GM12878 (cell line): ENCODE data around the gene AP1B1. TPM values are rescaled to one million over a fixed set of nuclear protein-coding genes. Genes with fewer than 3 reads are reported as not detected.

Experiments used
- ATAC-seq: fragments of 200-7000 bp; cut with Tn5 transposase; 3 replicates; pipeline ENCODE4 v1.9.1; 2020; ENCODE audit warnings: mild to moderate bottlenecking, moderate library complexity
- BruUV-seq: library from RNA; stranded (reverse); fragments of 400-500 nt; replicated peaks from 2 replicates; lab custom pipeline; 2021; lab: Mats Ljungman, UMichigan
- CTCF ChIA-PET: fragments of 300-600 bp; sonication (Branson Sonifier 250); formaldehyde crosslinking; extraction: SDS; loops from one replicate; lab custom pipeline; 2021; ENCODE audit warnings: inconsistent platforms; lab: Yijun Ruan, JAX
- POLR2A ChIA-PET: fragments of 350-600 bp; formaldehyde crosslinking; extraction: SDS; loops from one replicate; lab custom pipeline; 2021; ENCODE audit warnings: inconsistent platforms; lab: Charles Lee
- RAD21 ChIA-PET: fragments of 300-600 bp; sonication (Branson Sonifier 250); formaldehyde crosslinking; loops from one replicate; lab custom pipeline; 2023; ENCODE audit warnings: antibody characterized with exemption; ENCODE audit not compliant: unreplicated experiment; lab: Charles Lee
- SMC1A ChIA-PET: fragments of 300-600 bp; sonication (Branson Sonifier 250); formaldehyde crosslinking; loops from one replicate; lab custom pipeline; 2023; ENCODE audit not compliant: unreplicated experiment, uncharacterized antibody; lab: Charles Lee
- DNase-seq: peaks from one replicate; pipeline ENCODE4 v3.0.0-alpha.2; 2011; ENCODE audit warnings: low read depth, low spot score
- FAIRE-seq: peaks from 3 replicates; lab custom pipeline; 2011; peaks lifted over from hg19 to GRCh38; lab: Jason Lieb, UNC
- H2AFZ ChIP-seq: 2 replicates; pipeline ENCODE4 v1.6.0; 2011; ENCODE audit warnings: low read depth, low read length, control low read depth; ENCODE audit not compliant: control insufficient read depth
- H3K27ac ChIP-seq: 2 replicates; pipeline ENCODE4 v1.5.1; 2011; ENCODE audit warnings: control low read depth; ENCODE audit not compliant: control insufficient read depth, insufficient read depth
- H3K27me3 ChIP-seq, 2 experiments: replicated peaks in 1 of 2; 2 replicates each; pipeline versions ENCODE4 v1.6.0 to v1.6.1; 2011; ENCODE audit warnings: low read length in 1 of 2; ENCODE audit not compliant: control insufficient read depth in 2 of 2, insufficient read depth in 2 of 2
- H3K36me3 ChIP-seq, 2 experiments: 2 replicates each; pipeline ENCODE4 v1.5.1; 2011; ENCODE audit warnings: low read length in 1 of 2; ENCODE audit not compliant: control insufficient read depth in 2 of 2, insufficient read depth in 2 of 2
- H3K4me1 ChIP-seq: 2 replicates; pipeline ENCODE4 v1.6.1; 2011; ENCODE audit warnings: mild to moderate bottlenecking, low read length, moderate library complexity, mixed read lengths; ENCODE audit not compliant: control insufficient read depth, insufficient read depth
- H3K4me2 ChIP-seq: 2 replicates; pipeline ENCODE4 v1.6.0; 2011; ENCODE audit warnings: control low read depth; ENCODE audit not compliant: control insufficient read depth, insufficient read depth
- H3K4me3 ChIP-seq: fragments of 200-600 bp; sonication (generic); 2 replicates; pipeline ENCODE4 v1.5.1; 2016
- H3K79me2 ChIP-seq: 2 replicates; pipeline ENCODE4 v1.6.0; 2011; ENCODE audit warnings: low read length; ENCODE audit not compliant: control insufficient read depth, insufficient read depth
- H3K9ac ChIP-seq: 2 replicates; pipeline ENCODE4 v1.8.0; 2011; ENCODE audit warnings: low read length, control low read depth, mixed read lengths; ENCODE audit not compliant: control insufficient read depth, insufficient read depth
- H3K9me3 ChIP-seq: replicated peaks from 3 replicates; pipeline ENCODE4 v1.5.1; 2011; ENCODE audit warnings: mild to moderate bottlenecking, low read length; ENCODE audit not compliant: control insufficient read depth, insufficient read depth
- H4K20me1 ChIP-seq: 2 replicates; pipeline ENCODE4 v1.6.0; 2011; ENCODE audit not compliant: control insufficient read depth, insufficient read depth
- BACH1 ChIP-seq: fragments of 450-650 bp; IDR thresholded peaks from 2 replicates; pipeline ENCODE4 v1.6.1; 2017; ENCODE audit warnings: mild to moderate bottlenecking, borderline replicate concordance
- BCLAF1 ChIP-seq: fragments of 450-650 bp; IDR thresholded peaks from 2 replicates; pipeline ENCODE4 v1.6.1; 2017; ENCODE audit warnings: antibody characterized with exemption, mild to moderate bottlenecking, moderate library complexity
- CBFB ChIP-seq: IDR thresholded peaks from 2 replicates; pipeline ENCODE4 v1.6.1; 2016; ENCODE audit warnings: antibody characterized with exemption, low read depth
- CEBPZ ChIP-seq: fragments of 150-350 bp; IDR thresholded peaks from 2 replicates; pipeline ENCODE4 v1.6.1; 2016; ENCODE audit warnings: low read depth, low read length
- EED ChIP-seq: sonication (generic); IDR thresholded peaks from 2 replicates; pipeline ENCODE4 v1.6.1; 2016; ENCODE audit warnings: antibody characterized with exemption, low read depth
- ESRRA ChIP-seq: IDR thresholded peaks from 2 replicates; pipeline ENCODE4 v1.6.1; 2012; ENCODE audit warnings: mild to moderate bottlenecking, low read length, improper control_type of control experiment
- KDM1A ChIP-seq: fragments of 200-600 bp; sonication (generic); IDR thresholded peaks from 2 replicates; pipeline ENCODE4 v1.6.1; 2016; ENCODE audit warnings: borderline replicate concordance
- MEF2B ChIP-seq: fragments of 450-650 bp; IDR thresholded peaks from 2 replicates; pipeline ENCODE4 v1.6.1; 2018; ENCODE audit warnings: mild to moderate bottlenecking, moderate library complexity; ENCODE audit not compliant: partially characterized antibody, poor library complexity, severe bottlenecking
- MLLT1 ChIP-seq: fragments of 450-650 bp; IDR thresholded peaks from 2 replicates; pipeline ENCODE4 v1.6.1; 2016; ENCODE audit warnings: mild to moderate bottlenecking
- SMAD1 ChIP-seq: fragments of 450-650 bp; IDR thresholded peaks from 2 replicates; pipeline ENCODE4 v1.6.1; 2018; ENCODE audit warnings: mild to moderate bottlenecking, low read depth; ENCODE audit not compliant: partially characterized antibody
- SMAD5 ChIP-seq: IDR thresholded peaks from 2 replicates; pipeline ENCODE4 v1.6.1; 2016; ENCODE audit warnings: antibody characterized with exemption, low read depth
- SPI1 ChIP-seq: IDR thresholded peaks from 2 replicates; pipeline ENCODE4 v1.6.1; 2011; ENCODE audit warnings: low read depth, mild to moderate bottlenecking, low read length, moderate library complexity, borderline replicate concordance; ENCODE audit not compliant: insufficient read depth
- ZBED1 ChIP-seq: IDR thresholded peaks from 2 replicates; pipeline ENCODE4 v1.6.1; 2016; ENCODE audit warnings: borderline replicate concordance
- ZNF592 ChIP-seq: fragments of 450-650 bp; IDR thresholded peaks from 2 replicates; pipeline ENCODE4 v1.6.1; 2017; ENCODE audit warnings: mild to moderate bottlenecking, moderate library complexity
- WGBS: methylation state at CpG from one replicate; pipeline ENCODE4 v1.1.6; 2016; ENCODE audit warnings: low lambda C conversion rate; ENCODE audit not compliant: insufficient replicate concordance, insufficient coverage; ENCODE audit errors: missing lambda C conversion rate; 5-methylcytosine and 5-hydroxymethylcytosine counted together
- in situ Hi-C: fragments of 300-500 bp; cut with MboI; formaldehyde crosslinking; loops from 9 replicates; pipeline ENCODE4 v1.14.3; 2018; ENCODE audit warnings: mixed read lengths
- intact Hi-C: fragments of 100-400 bp; cut with micrococcal nuclease; formaldehyde crosslinking; loops from one replicate; pipeline ENCODE4 v1.14.2; 2022; ENCODE audit not compliant: unreplicated experiment
- polyA plus RNA-seq, 11 experiments: library from polyadenylated mRNA; depleted of rRNA in 4 of 11; unstranded in 6 of 11; stranded (reverse) in 5 of 11; fragments of >200 nt; fragmentation: Nextera tagmentation in 4 of 11; fragmentation: Illumina TruSeq in 1 of 11; extraction: Ambion mirVana in 4 of 11; extraction: Trizol in 1 of 11; gene quantifications; 1 replicate in 1 of 11; 2 replicates in 10 of 11; pipeline versions ENCODE4 v1.2.1 to v1.2.3, GENCODE V29; 2011 to 2016; ENCODE audit warnings: inconsistent platforms in 2 of 11, missing spikeins in 2 of 11, low read depth in 1 of 11
- total RNA-seq, 4 experiments: library from RNA; depleted of rRNA in 3 of 4; stranded (reverse); fragments of >200 nt in 3 of 4; fragmentation: Illumina TruSeq in 1 of 4; extraction: Trizol in 1 of 4; gene quantifications; 2 replicates each; pipeline versions ENCODE4 v1.2.1 to v1.2.3, GENCODE V29; 2013 to 2021

Gene AP1B1
- total and polyA plus RNA-seq, 10 of the 15 experiments (the other 5 are each of a cell fraction or from before 2014, with no cell fraction given) = 2.1 to 98.6 (median 57.8) TPM

GRCh38 chr22:29434288-29434687 lies 45.9 kb upstream of the AP1B1 start:
- no peak for FAIRE-seq
- BruUV-seq = no TSS peak
- in situ Hi-C loops = no loop called here
- TF ChIP-seq KDM1A (no peak), CEBPZ (no peak), SMAD5 (no peak), SMAD1 (no peak), EED (no peak), CBFB (no peak), ZNF592 (no peak), BCLAF1 (no peak), BACH1 (no peak), ZBED1 (no peak), SPI1 (no peak), MEF2B (no peak), ESRRA (no peak), MLLT1 (no peak)

More at GRCh38 chr22:29434288-29434687, 45.9 kb upstream of the AP1B1 start:
- Histone ChIP-seq H3K79me2 (no peaks in the 10 kb centered on the region), H2AFZ (no peak overlapping the region), H3K9me3 (no peaks in the 10 kb centered on the region), H3K27me3 (no peaks in the 10 kb centered on the region), H3K36me3 (no peaks in the 10 kb centered on the region), H3K4me2 (no peak overlapping the region), H4K20me1 (no peaks in the 10 kb centered on the region), H3K27ac (no peak overlapping the region), H3K4me1 (no peaks in the 10 kb centered on the region), H3K9ac (no peak overlapping the region), H3K4me3 (no peak overlapping the region)
- ChIA-PET CTCF (no interaction called here), POLR2A (no interaction called here), SMC1A (no interaction called here), RAD21 (no interaction called here)
- no peak for ATAC-seq
- no peak for DNase-seq
- intact Hi-C loops = no loop called here
- 28% methylated on average over 7 of the region's 7 CpGs for WGBS
